ENCODE data around the gene HNRNPUL2. TPM values are rescaled to one million over a fixed set of nuclear protein-coding genes. Genes with fewer than 3 reads are reported as not detected.

HNRNPUL2 gene
- total RNA-seq, 1 donor from 2014 or later: 30.9 TPM

DNA sequence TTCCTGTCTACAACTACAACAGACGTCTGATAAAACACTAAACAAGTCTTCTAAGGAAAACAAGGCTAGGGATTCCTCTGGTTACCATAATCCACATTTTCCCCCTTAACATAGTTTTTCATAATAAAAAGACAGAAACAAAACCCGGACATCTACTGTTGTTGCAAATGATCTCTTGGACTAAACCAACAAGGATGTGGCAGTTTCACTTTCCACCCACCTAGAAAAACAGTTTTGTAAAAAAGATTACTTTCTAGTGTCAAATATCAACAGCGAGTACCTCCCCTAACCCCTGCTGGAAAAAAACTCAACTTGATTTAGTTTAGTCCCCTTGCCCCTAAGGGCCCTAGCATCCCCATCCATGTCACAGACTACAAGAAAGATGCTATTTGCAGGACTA lies 14.4 kb downstream of the HNRNPUL2 start:
- no peak for DNase-seq (ENCODE audit: low spot score)
- peaks cover 18% of the 10 kb centered on the region for H3K79me2 ChIP-seq (ENCODE audit: low read depth)
- Mint-ChIP-seq H3K4me3 (no peak overlapping the region), H3K36me3 (peaks cover 48% of the 10 kb centered on the region), H3K27me3 (ENCODE audit: insufficient read depth, low read depth) (peaks cover 10% of the 10 kb centered on the region), H3K4me1 (peaks cover 26% of the 10 kb centered on the region), H3K27ac (no peak overlapping the region), H3K9me3 (no peaks in the 10 kb centered on the region)
- H3K27ac ChIP-seq: no peak overlapping the region
- H3F3A ChIP-seq (ENCODE audit: low read depth): peaks cover 87% of the 10 kb centered on the region
- no peak overlapping the region for H3K4me3 ChIP-seq
- no peak overlapping the region for H2AFZ ChIP-seq (replicated peaks)
- peaks cover 12% of the 10 kb centered on the region for H3K4me1 ChIP-seq
- no peak overlapping the region for H3K4me2 ChIP-seq
- TF ChIP-seq, protein P1, sequence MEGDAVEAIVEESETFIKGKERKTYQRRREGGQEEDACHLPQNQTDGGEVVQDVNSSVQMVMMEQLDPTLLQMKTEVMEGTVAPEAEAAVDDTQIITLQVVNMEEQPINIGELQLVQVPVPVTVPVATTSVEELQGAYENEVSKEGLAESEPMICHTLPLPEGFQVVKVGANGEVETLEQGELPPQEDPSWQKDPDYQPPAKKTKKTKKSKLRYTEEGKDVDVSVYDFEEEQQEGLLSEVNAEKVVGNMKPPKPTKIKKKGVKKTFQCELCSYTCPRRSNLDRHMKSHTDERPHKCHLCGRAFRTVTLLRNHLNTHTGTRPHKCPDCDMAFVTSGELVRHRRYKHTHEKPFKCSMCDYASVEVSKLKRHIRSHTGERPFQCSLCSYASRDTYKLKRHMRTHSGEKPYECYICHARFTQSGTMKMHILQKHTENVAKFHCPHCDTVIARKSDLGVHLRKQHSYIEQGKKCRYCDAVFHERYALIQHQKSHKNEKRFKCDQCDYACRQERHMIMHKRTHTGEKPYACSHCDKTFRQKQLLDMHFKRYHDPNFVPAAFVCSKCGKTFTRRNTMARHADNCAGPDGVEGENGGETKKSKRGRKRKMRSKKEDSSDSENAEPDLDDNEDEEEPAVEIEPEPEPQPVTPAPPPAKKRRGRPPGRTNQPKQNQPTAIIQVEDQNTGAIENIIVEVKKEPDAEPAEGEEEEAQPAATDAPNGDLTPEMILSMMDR (IDR thresholded peaks at IDR 0.05): no peak
- no peak for TF ChIP-seq EZH2phosphoT487 (IDR thresholded peaks at IDR 0.05)
- TF ChIP-seq EZH2 (IDR thresholded peaks at IDR 0.05): no peak
- H3K9me3 ChIP-seq (ENCODE audit: low read depth): no peaks in the 10 kb centered on the region
- H3K36me3 ChIP-seq: peaks cover 17% of the 10 kb centered on the region
- H4K20me1 ChIP-seq (ENCODE audit: low read depth): peaks cover 4% of the 10 kb centered on the region
- H3K27me3 ChIP-seq: no peaks in the 10 kb centered on the region
- H3K9ac ChIP-seq: no peak overlapping the region

DNA sequence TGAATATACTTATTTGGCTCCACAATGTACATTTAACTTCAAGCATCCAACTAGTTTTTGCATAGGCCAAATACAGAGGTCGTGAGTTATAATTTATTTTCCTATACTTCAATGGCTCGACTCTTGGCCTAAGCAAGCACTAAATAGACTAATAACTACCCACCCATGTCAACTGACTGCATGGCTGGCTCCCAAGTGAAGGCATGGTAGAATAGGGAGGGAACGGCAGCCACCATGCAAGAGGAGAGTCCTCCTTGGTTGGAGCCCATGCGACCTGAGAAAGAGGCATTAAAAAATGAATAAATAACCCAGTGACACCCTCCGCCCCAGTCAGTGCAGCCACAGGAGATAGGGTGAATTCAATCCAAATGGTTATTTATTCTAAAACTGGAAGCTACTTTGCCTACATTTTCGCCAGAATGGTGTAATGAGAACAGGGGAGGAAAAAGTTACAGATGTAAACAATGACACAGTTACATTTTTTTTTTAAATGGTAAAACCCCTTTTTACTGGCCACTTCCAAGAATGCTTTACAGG lies 14.9 kb downstream of the HNRNPUL2 start:
- Histone ChIP-seq H3K27me3 (no peaks in the 10 kb centered on the region), H3K4me1 (peaks cover 17% of the 10 kb centered on the region), H3K9me3 (ENCODE audit: low read depth) (no peaks in the 10 kb centered on the region), H2AFZ (replicated peaks) (no peak overlapping the region), H4K20me1 (ENCODE audit: low read depth) (peaks cover 4% of the 10 kb centered on the region), H3K79me2 (ENCODE audit: low read depth) (peaks cover 13% of the 10 kb centered on the region), H3F3A (ENCODE audit: low read depth) (peaks cover 89% of the 10 kb centered on the region), H3K27ac (no peak overlapping the region), H3K36me3 (peaks cover 17% of the 10 kb centered on the region), H3K9ac (no peak overlapping the region), H3K4me3 (no peak overlapping the region), H3K4me2 (no peak overlapping the region)
- peaks cover 10% of the 10 kb centered on the region for H3K27me3 Mint-ChIP-seq (ENCODE audit: insufficient read depth, low read depth)
- H3K27ac Mint-ChIP-seq: no peak overlapping the region
- TF ChIP-seq, protein P1 (IDR thresholded peaks at IDR 0.05): no peak
- TF ChIP-seq EZH2 (IDR thresholded peaks at IDR 0.05): no peak
- no peak for TF ChIP-seq EZH2phosphoT487 (IDR thresholded peaks at IDR 0.05)
- no peaks in the 10 kb centered on the region for H3K9me3 Mint-ChIP-seq
- no peak overlapping the region for H3K4me3 Mint-ChIP-seq
- no peak for DNase-seq (ENCODE audit: low spot score)
- peaks cover 45% of the 10 kb centered on the region for H3K36me3 Mint-ChIP-seq
- peaks cover 31% of the 10 kb centered on the region for H3K4me1 Mint-ChIP-seq

DNA sequence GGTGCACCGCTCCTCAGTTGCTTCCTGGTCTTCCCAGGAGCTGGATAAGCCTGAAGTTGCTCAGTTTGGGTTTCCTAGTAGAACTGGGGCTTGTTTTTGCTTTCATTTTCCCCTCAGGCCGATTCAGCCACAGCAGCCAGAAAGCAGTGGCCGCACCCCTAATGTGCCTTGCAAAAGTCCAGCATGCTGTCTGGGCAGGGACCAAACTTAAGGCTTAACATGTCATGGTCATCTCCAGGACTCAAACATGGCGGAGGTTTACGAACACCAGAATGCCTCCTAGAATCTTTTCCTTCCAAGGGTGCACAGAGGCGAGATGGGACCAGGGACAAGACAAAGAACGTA lies 17.3 kb downstream of the HNRNPUL2 start:
- Histone ChIP-seq H3K4me2 (peak overlapping the region; percentile 79), H2AFZ (replicated peaks) (peak overlapping the region; percentile 94), H3K79me2 (ENCODE audit: low read depth) (peaks cover 8% of the 10 kb centered on the region), H3F3A (ENCODE audit: low read depth) (peaks cover 85% of the 10 kb centered on the region), H3K27ac (peak overlapping the region; percentile 98), H3K27me3 (no peaks in the 10 kb centered on the region), H3K9ac (peak overlapping the region; percentile 74), H3K4me1 (peaks cover 32% of the 10 kb centered on the region), H3K36me3 (no peaks in the 10 kb centered on the region), H3K4me3 (peak overlapping the region; percentile 65), H4K20me1 (ENCODE audit: low read depth) (no peaks in the 10 kb centered on the region), H3K9me3 (ENCODE audit: low read depth) (no peaks in the 10 kb centered on the region)
- no peak for DNase-seq (ENCODE audit: low spot score)
- peak; percentile 30 for TF ChIP-seq EZH2 (IDR thresholded peaks at IDR 0.05)
- TF ChIP-seq, protein P1 (IDR thresholded peaks at IDR 0.05): no peak
- no peak for TF ChIP-seq EZH2phosphoT487 (IDR thresholded peaks at IDR 0.05)
- Mint-ChIP-seq H3K36me3 (peaks cover 27% of the 10 kb centered on the region), H3K27ac (peak overlapping the region; percentile 97), H3K27me3 (ENCODE audit: insufficient read depth, low read depth) (peaks cover 10% of the 10 kb centered on the region), H3K4me1 (peaks cover 47% of the 10 kb centered on the region), H3K9me3 (no peaks in the 10 kb centered on the region), H3K4me3 (peak overlapping the region; percentile 88)

Data from neural progenitor cell (in vitro differentiated cells).